Loucy (cell line): Measurements from ENCODE around the gene RPS3.
A peak's percentile ranks its signal among the peaks of the same experiment; 100 is the strongest.

ENCODE experiments used
- H2AFZ ChIP-seq: fragments of 200-600 bp; sonication (generic); 2 replicates; pipeline ENCODE4 v1.6.0; 2016; ENCODE audit warnings: antibody characterized with exemption, mild to moderate bottlenecking, low read length, moderate library complexity
- H3F3A ChIP-seq: fragments of 200-600 bp; 2 replicates; pipeline ENCODE4 v1.6.0; 2016; ENCODE audit warnings: antibody characterized with exemption, low read depth, mild to moderate bottlenecking
- H3K27me3 ChIP-seq: fragments of 200-600 bp; sonication (generic); 2 replicates; pipeline ENCODE4 v1.6.1; 2014; ENCODE audit warnings: low read length, mild to moderate bottlenecking; ENCODE audit not compliant: insufficient read depth, poor library complexity, severe bottlenecking
- H3K36me3 ChIP-seq: fragments of 200-600 bp; sonication (generic); 2 replicates; pipeline ENCODE4 v1.6.1; 2016; ENCODE audit warnings: low read length; ENCODE audit not compliant: insufficient read depth
- H3K4me1 ChIP-seq: fragments of 200-600 bp; sonication (generic); 2 replicates; pipeline ENCODE4 v1.5.1; 2014; ENCODE audit warnings: low read length, mild to moderate bottlenecking; ENCODE audit not compliant: insufficient read depth, poor library complexity, severe bottlenecking
- H3K4me2 ChIP-seq: fragments of 200-600 bp; sonication (generic); 2 replicates; pipeline ENCODE4 v1.6.0; 2014; ENCODE audit warnings: antibody characterized with exemption, low read length, low read depth, mild to moderate bottlenecking; ENCODE audit not compliant: poor library complexity, severe bottlenecking
- H3K4me3 ChIP-seq: fragments of 200-600 bp; sonication (generic); 2 replicates; pipeline ENCODE4 v1.5.1; 2014; ENCODE audit warnings: low read length, mild to moderate bottlenecking, mixed read lengths; ENCODE audit not compliant: poor library complexity, severe bottlenecking
- H3K79me2 ChIP-seq: fragments of 200-600 bp; sonication (generic); 2 replicates; pipeline ENCODE4 v1.6.1; 2014; ENCODE audit warnings: low read length; ENCODE audit not compliant: insufficient read depth
- H3K9ac ChIP-seq: fragments of 200-600 bp; sonication (generic); 2 replicates; pipeline ENCODE4 v1.6.0; 2014; ENCODE audit warnings: mild to moderate bottlenecking, low read depth, low read length, moderate library complexity; ENCODE audit not compliant: poor library complexity, severe bottlenecking
- H3K9me2 ChIP-seq: fragments of 200-600 bp; sonication (generic); replicated peaks from 2 replicates; pipeline ENCODE4 v1.6.1; 2016; ENCODE audit warnings: low read depth, low read length, mixed read lengths
- H3K9me3 ChIP-seq: fragments of 200-600 bp; sonication (generic); 2 replicates; pipeline ENCODE4 v1.6.1; 2014; ENCODE audit warnings: mild to moderate bottlenecking, antibody characterized with exemption, low read length, low read depth; ENCODE audit not compliant: insufficient read depth
- H4K20me1 ChIP-seq: fragments of 200-600 bp; sonication (generic); 2 replicates; pipeline ENCODE4 v1.6.0; 2014; ENCODE audit warnings: antibody characterized with exemption, low read length, mild to moderate bottlenecking; ENCODE audit not compliant: insufficient read depth, poor library complexity, severe bottlenecking
- CTCF ChIP-seq: fragments of 200-600 bp; sonication (generic); conservative IDR thresholded peaks from 2 replicates; pipeline ENCODE4 v1.5.1; 2014; ENCODE audit warnings: mild to moderate bottlenecking, antibody characterized with exemption, low read length
- EZH2phosphoT487 ChIP-seq: fragments of 200-600 bp; IDR thresholded peaks from 2 replicates; pipeline ENCODE4 v1.6.1; 2018; ENCODE audit warnings: antibody characterized with exemption, mild to moderate bottlenecking, moderate library complexity, borderline replicate concordance

The RPS3 gene

GRCh38 chr11:75350743-75351540, 48.4 kb upstream of the RPS3 start:
- Histone ChIP-seq H3K4me2 (peak overlapping the region; percentile 97), H3K9me2 (no peaks in the 10 kb centered on the region), H3K9me3 (no peaks in the 10 kb centered on the region), H3K36me3 (no peaks in the 10 kb centered on the region), H4K20me1 (peaks cover 42% of the 10 kb centered on the region), H3K79me2 (peaks cover 70% of the 10 kb centered on the region), H3K4me1 (peaks cover 61% of the 10 kb centered on the region), H3K27me3 (no peaks in the 10 kb centered on the region), H3F3A (no peaks in the 10 kb centered on the region), H3K4me3 (peak overlapping the region; percentile 89), H2AFZ (peak overlapping the region; percentile 59; the same call in 1 of the 2 replicates), H3K9ac (peak overlapping the region; percentile 93)
- TF ChIP-seq CTCF (peak; percentile 67), EZH2phosphoT487 (no peak)

GRCh38 chr11:75351541-75351790, 47.9 kb upstream of the RPS3 start, which contains the start of gene ARRB1:
ARRB1 (minus strand) TSS chr11:75351661; CDS start chr11:75351607, 54 bp downstream.
- H3F3A ChIP-seq = no peaks in the 10 kb centered on the region
- no peaks in the 10 kb centered on the region for H3K9me3 ChIP-seq
- H3K9me2 ChIP-seq = no peaks in the 10 kb centered on the region
- H3K4me3 ChIP-seq = peak within 1 kb of the TSS; percentile 89
- peak within 1 kb of the TSS; percentile 97 for H3K4me2 ChIP-seq
- no peaks in the 10 kb centered on the region for H3K27me3 ChIP-seq
- H2AFZ ChIP-seq = peak within 1 kb of the TSS; percentile 85
- peak within 1 kb of the TSS; percentile 93 for H3K9ac ChIP-seq
- peaks cover 37% of the 10 kb centered on the region for H4K20me1 ChIP-seq
- peaks cover 65% of the 10 kb centered on the region for H3K79me2 ChIP-seq
- H3K36me3 ChIP-seq = no peaks in the 10 kb centered on the region
- peaks cover 56% of the 10 kb centered on the region for H3K4me1 ChIP-seq
- TF ChIP-seq CTCF = no peak

GRCh38 chr11:75351791-75352587, 47.3 kb upstream of the RPS3 start:
- Histone ChIP-seq H2AFZ (peak overlapping the region; percentile 85), H4K20me1 (peaks cover 32% of the 10 kb centered on the region), H3K9me2 (no peaks in the 10 kb centered on the region), H3K79me2 (peaks cover 60% of the 10 kb centered on the region), H3F3A (no peaks in the 10 kb centered on the region), H3K4me1 (peaks cover 51% of the 10 kb centered on the region), H3K4me3 (peak overlapping the region; percentile 89), H3K27me3 (no peaks in the 10 kb centered on the region), H3K9me3 (no peaks in the 10 kb centered on the region), H3K9ac (peak overlapping the region; percentile 93), H3K36me3 (no peaks in the 10 kb centered on the region), H3K4me2 (peak overlapping the region; percentile 97)
- no peak for TF ChIP-seq EZH2phosphoT487
- TF ChIP-seq CTCF = peak; percentile 44
